Thyroid gland (tissue), 4 donors: ENCODE measurements around the gene ZBTB16.

Source experiments
- POLR2A ChIP-seq, 2 donors: fragments of 450-650 bp; IDR thresholded peaks; one replicate each; pipeline ENCODE4 v1.6.1; 2017; ENCODE audit warnings: antibody characterized with exemption in 2 of 2, mild to moderate bottlenecking in 2 of 2, moderate library complexity in 1 of 2
- TF ChIP-seq, protein P1 (sequence below), 6 experiments: fragments of 200-600 bp in 3 of 6; fragments of 450-650 bp in 3 of 6; sonication (generic) in 3 of 6; IDR thresholded peaks; one replicate each; pipeline ENCODE4 v1.5.1; 2016 to 2019; ENCODE audit warnings: antibody characterized with exemption in 6 of 6, mild to moderate bottlenecking in 2 of 6, inconsistent platforms in 1 of 6, moderate library complexity in 1 of 6

DNA sequence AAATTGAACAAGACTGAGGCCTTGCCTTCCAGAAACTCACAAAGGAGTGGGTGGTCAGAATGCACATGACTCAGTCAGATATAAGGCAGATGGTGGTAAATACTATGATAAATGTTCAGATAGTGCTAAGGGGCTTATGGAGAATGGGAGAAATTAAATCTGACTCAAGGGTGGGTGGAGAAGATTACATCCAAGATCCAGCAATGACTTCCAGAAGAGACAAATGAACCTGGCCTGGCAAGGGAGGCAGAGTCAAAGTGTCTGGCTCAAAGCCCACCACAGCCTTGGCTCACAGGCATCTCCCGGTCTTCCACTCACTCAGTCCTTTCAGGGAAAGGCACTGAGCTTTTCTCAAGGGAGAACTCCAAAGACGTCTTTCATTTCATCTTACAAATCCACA lies 6.1 kb upstream of the ZBTB16 start:
- TF ChIP-seq, protein P1, sequence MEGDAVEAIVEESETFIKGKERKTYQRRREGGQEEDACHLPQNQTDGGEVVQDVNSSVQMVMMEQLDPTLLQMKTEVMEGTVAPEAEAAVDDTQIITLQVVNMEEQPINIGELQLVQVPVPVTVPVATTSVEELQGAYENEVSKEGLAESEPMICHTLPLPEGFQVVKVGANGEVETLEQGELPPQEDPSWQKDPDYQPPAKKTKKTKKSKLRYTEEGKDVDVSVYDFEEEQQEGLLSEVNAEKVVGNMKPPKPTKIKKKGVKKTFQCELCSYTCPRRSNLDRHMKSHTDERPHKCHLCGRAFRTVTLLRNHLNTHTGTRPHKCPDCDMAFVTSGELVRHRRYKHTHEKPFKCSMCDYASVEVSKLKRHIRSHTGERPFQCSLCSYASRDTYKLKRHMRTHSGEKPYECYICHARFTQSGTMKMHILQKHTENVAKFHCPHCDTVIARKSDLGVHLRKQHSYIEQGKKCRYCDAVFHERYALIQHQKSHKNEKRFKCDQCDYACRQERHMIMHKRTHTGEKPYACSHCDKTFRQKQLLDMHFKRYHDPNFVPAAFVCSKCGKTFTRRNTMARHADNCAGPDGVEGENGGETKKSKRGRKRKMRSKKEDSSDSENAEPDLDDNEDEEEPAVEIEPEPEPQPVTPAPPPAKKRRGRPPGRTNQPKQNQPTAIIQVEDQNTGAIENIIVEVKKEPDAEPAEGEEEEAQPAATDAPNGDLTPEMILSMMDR (IDR thresholded peaks at IDR 0.05): no peak
- no peak for TF ChIP-seq POLR2A (IDR thresholded peaks at IDR 0.05)
